GM06990 (cell line): ENCODE results near the gene CACNA1C.

ENCODE experiments used
- DNase-seq: peaks from one replicate; pipeline ENCODE4 v3.0.0-alpha.2; 2011; ENCODE audit not compliant: insufficient read length; ENCODE audit errors: extremely low read depth
- H3K27me3 ChIP-seq: replicated peaks from 2 replicates; pipeline ENCODE4 v1.6.0; 2011; ENCODE audit warnings: low read length; ENCODE audit not compliant: control insufficient read depth, insufficient read depth
- H3K36me3 ChIP-seq: 2 replicates; pipeline ENCODE4 v1.5.1; 2011; ENCODE audit warnings: low read length; ENCODE audit not compliant: control insufficient read depth, insufficient read depth
- H3K4me3 ChIP-seq: replicated peaks from 2 replicates; pipeline ENCODE4 v1.5.1; 2011; ENCODE audit warnings: low read depth, mild to moderate bottlenecking, control low read depth, low read length
- TF ChIP-seq, protein P1 (sequence below): IDR thresholded peaks from 2 replicates; pipeline ENCODE4 v1.5.1; 2011; ENCODE audit warnings: low read length, control low read depth, mild to moderate bottlenecking, inconsistent platforms; ENCODE audit not compliant: insufficient read depth, poor library complexity, severe bottlenecking

CACNA1C gene

GRCh38 chr12:2283916-2284315 is 231.1 kb downstream of the CACNA1C start:
- H3K27me3 ChIP-seq: peaks cover 1% of the 10 kb centered on the region; the same call in 1 of the 2 replicates
- H3K4me3 ChIP-seq: no peak overlapping the region
- no peak for DNase-seq
- no peaks in the 10 kb centered on the region for H3K36me3 ChIP-seq
- TF ChIP-seq, protein P1, sequence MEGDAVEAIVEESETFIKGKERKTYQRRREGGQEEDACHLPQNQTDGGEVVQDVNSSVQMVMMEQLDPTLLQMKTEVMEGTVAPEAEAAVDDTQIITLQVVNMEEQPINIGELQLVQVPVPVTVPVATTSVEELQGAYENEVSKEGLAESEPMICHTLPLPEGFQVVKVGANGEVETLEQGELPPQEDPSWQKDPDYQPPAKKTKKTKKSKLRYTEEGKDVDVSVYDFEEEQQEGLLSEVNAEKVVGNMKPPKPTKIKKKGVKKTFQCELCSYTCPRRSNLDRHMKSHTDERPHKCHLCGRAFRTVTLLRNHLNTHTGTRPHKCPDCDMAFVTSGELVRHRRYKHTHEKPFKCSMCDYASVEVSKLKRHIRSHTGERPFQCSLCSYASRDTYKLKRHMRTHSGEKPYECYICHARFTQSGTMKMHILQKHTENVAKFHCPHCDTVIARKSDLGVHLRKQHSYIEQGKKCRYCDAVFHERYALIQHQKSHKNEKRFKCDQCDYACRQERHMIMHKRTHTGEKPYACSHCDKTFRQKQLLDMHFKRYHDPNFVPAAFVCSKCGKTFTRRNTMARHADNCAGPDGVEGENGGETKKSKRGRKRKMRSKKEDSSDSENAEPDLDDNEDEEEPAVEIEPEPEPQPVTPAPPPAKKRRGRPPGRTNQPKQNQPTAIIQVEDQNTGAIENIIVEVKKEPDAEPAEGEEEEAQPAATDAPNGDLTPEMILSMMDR: no peak

GRCh38 chr12:2284321-2284813 is 231.6 kb downstream of the CACNA1C start:
- H3K27me3 ChIP-seq: peaks cover 1% of the 10 kb centered on the region; the same call in 1 of the 2 replicates
- no peak overlapping the region for H3K4me3 ChIP-seq
- DNase-seq: no peak

DNA sequence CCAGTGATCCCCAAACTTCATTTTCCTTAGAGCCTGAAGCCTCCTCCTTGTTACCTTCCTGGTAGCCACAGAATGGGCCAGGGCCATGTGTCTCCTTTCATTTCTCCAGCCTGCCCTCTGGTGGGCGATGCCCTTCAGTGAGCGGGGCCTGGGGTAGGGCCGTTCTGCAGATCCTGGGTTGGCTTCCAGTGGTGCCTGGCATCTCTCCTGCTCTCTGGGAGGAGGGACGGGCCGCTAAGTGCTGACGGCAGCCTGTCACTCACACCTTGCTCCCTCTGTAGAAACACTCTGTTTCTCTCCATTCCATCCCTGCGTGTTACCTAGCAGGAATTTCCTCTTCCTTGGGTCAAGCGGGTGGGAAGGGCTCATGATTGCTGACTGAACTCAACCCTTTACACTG is 232.1 kb downstream of the CACNA1C start:
- H3K27me3 ChIP-seq: peaks cover 1% of the 10 kb centered on the region; the same call in 1 of the 2 replicates
- no peak overlapping the region for H3K4me3 ChIP-seq
- TF ChIP-seq, protein P1: peak; percentile 79
- peak; percentile 23 for DNase-seq
- H3K36me3 ChIP-seq: no peaks in the 10 kb centered on the region

More at GRCh38 chr12:2284321-2284813, 231.6 kb downstream of the CACNA1C start:
- TF ChIP-seq, protein P1: no peak
- H3K36me3 ChIP-seq: no peaks in the 10 kb centered on the region

GRCh38 chr12:2285462-2285861 is 232.7 kb downstream of the CACNA1C start:
- H3K36me3 ChIP-seq: no peaks in the 10 kb centered on the region
- TF ChIP-seq, protein P1: no peak
- no peak for DNase-seq
- H3K27me3 ChIP-seq: peaks cover 1% of the 10 kb centered on the region; the same call in 1 of the 2 replicates
- H3K4me3 ChIP-seq: no peak overlapping the region

DNA sequence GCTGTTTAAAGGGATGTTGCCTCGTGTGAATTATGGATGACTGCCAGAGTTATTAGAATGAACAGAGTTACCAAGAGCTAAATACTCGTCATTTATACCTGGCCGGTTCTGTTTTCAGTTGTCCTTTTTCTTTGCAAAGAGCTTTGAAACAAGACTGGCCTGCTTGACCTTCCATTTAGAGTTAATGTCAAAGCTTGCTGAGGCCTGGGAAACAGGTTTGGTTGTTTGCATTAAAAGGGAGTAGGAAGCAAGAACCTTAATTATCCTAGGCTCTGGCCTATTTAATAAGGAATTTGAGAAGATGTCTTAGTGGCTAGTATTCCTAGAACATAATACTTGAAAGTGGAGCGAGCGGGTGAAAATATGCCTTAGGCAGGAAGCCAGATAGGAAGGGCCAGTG is 233.3 kb downstream of the CACNA1C start:
- no peaks in the 10 kb centered on the region for H3K36me3 ChIP-seq
- H3K4me3 ChIP-seq: no peak overlapping the region
- DNase-seq: no peak
- TF ChIP-seq, protein P1: no peak
- H3K27me3 ChIP-seq: peaks cover 1% of the 10 kb centered on the region; the same call in 1 of the 2 replicates
